Fibroblast of mammary gland (primary cell): Measurements from ENCODE around the gene CADM1.

Source experiments
- DNase-seq: peaks from one replicate; pipeline ENCODE4 v3.0.0-alpha.2; 2010; ENCODE audit warnings: low read depth
- H3K4me3 ChIP-seq: 2 replicates; pipeline ENCODE4 v1.5.1; 2011; ENCODE audit warnings: low read depth, mild to moderate bottlenecking, low read length, moderate library complexity; ENCODE audit not compliant: control insufficient read depth
- CTCF ChIP-seq: conservative IDR thresholded peaks from 2 replicates; pipeline ENCODE4 v1.5.1; 2011; ENCODE audit warnings: low read depth, low read length, inconsistent platforms; ENCODE audit not compliant: control insufficient read depth, insufficient read depth

CADM1 gene

DNA sequence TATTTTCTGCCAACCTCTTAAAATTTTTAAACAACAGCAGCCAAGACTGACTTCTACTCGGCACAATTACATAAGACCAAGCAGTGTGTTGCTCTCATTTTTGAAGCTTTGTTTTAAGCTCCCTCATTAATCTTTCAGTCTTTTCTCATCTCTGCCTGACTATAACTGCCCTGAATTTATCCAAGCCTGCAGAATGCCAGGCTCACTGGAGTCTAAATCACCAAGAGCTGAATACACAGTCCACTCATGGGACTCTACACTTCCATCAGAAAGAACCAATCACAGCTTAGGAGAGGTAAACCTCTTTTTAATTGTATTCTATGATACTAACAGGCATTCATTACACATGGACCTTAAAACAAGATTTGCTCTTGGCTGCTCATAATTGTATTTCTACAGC is 178.7 kb downstream of the CADM1 start:
- no peak for TF ChIP-seq CTCF
- no peak overlapping the region for H3K4me3 ChIP-seq
- no peak for DNase-seq

DNA sequence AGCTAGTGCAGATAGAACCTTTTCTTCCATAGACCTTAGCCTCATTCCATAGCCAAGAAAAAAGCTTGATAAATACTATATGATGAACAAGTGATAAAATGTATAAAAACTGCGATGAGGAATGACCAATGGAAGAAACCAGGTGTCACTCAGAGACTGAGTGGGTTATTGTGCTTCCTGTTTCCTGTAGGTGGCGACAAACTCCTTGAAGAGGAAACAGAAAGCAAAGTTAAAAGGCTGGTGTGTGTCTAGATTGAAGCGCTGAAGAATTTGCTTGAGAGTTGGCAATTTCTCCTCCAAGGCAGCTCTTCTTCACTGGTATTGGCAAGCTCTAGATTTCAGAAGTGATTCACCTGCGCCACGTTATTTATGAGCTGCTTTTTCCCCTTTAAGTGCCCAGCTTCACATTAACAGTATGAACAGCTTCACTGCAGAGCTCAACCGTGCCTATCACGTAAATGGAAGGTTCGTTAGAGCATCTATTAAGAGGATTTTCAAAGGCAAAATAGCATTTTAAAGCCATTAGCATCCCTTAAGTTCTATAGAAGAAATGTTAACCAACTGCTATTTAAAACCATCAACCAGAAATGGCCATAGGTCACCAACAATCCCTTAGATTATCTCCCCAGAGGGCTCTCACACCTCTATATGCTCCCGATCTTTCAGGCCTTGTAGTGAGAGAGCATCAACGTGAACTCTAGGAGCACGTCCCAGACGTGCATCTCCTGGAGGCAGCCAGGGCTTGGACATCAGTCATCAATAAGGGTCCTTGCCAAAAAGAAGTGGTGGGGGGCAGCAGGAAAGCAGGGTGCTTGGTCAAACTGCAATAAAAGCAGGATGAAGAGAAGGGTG is 179.4 kb downstream of the CADM1 start:
- peak; percentile 78 for TF ChIP-seq CTCF
- no peak overlapping the region for H3K4me3 ChIP-seq
- DNase-seq: peak; percentile 49

DNA sequence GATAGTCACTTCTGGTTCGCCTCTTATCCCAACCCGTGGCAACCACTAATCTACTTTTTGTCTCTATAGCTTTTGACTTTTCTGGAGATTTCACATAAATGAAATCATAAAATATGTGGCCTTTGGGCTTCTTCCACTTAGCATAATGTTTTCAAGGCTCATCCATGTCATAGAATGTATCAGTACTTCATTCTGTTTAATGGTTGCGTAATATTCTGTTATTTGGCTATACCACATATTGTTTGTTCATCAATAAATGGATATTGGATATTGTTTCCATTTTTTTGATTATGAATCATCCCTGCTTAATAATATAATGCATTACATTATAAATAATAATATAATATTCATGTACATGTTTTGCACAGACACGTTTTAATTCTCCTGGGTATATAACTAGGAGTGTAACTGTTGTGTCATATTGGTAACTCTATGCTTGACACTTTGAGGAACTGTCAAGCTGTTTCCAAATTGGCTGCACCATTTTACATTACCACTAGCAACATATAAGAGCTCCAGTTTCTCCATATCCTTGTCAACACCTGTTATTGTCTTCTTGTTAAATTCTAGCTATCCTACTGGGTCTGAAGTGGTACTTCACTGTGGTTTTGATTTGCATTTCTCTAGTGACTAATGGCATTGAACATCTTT is 181.5 kb downstream of the CADM1 start:
- no peak for TF ChIP-seq CTCF
- H3K4me3 ChIP-seq: no peak overlapping the region
- no peak for DNase-seq

- no peak for TF ChIP-seq CTCF
- no peak overlapping the region for H3K4me3 ChIP-seq
- DNase-seq: no peak
Measured at GRCh38 chr11:115321605-115322289, 182.5 kb downstream of the CADM1 start.

DNA sequence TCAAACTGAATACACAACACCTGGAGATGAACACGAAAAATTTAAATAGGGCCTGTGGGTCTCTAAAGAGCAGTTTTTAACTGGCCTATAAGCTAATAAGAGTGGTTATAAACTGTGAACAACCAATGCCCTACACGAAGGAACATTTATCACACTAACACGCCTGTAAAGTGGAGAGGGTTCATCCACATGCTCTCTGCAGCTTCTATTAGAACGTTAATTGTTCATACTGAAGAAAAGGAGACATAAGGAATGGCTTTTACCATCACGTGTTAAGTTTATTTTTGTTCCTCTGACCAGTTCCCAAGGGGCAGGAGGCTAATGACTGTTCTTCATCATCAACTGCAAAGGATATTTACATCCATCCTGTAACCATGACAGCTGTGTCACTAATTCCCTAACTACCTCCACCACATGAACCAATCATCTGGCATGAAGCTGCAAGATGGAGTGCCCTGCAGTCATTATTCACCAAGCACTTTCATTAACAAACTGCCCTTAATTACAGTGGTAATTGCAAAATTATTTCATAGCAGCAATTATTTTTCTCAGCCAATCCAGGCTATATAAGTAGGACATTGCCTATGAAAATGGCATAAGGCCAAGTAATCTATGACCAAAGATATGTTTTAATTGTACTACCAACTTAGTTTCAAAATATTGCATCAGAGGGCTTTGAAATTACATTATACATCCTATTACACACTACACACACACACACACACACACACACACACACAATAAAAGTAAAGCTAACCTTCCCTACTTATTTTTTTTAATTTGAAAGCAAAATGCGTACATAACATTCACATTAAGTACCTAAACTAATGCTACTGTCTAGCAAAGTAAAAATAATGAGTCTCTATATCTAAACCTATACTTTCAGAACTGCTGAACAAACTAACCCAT is 186.7 kb downstream of the CADM1 start:
- DNase-seq: no peak
- H3K4me3 ChIP-seq: no peak overlapping the region
- no peak for TF ChIP-seq CTCF

- H3K4me3 ChIP-seq: no peak overlapping the region
- TF ChIP-seq CTCF: no peak
- DNase-seq: no peak
Measured at GRCh38 chr11:115316696-115317095, 187.5 kb downstream of the CADM1 start.
